Transverse colon (tissue), 4 donors: ENCODE results near the gene PLCH1.

Experiments used
- EP300 ChIP-seq: sonication (generic); formaldehyde crosslinking; IDR thresholded peaks from one replicate; pipeline ENCODE4 v1.6.1; 2017; ENCODE audit warnings: antibody characterized with exemption, low read depth
- POLR2A ChIP-seq: fragments of 450-650 bp; IDR thresholded peaks from one replicate; pipeline ENCODE4 v1.6.1; 2016; ENCODE audit warnings: antibody characterized with exemption, mild to moderate bottlenecking, moderate library complexity
- POLR2AphosphoS5 ChIP-seq, 3 donors: sonication (generic); formaldehyde crosslinking; IDR thresholded peaks; one replicate each; pipeline ENCODE4 v1.6.1; 2016; ENCODE audit warnings: antibody characterized with exemption in 3 of 3
- TF ChIP-seq, protein P1 (sequence below), 5 experiments: fragments of 200-600 bp in 3 of 5; fragments of 450-650 bp in 2 of 5; sonication (generic) in 3 of 5; IDR thresholded peaks; 1 replicate in 2 of 5; 2 replicates in 3 of 5; pipeline ENCODE4 v1.5.1; 2016 to 2017; ENCODE audit warnings: antibody characterized with exemption in 5 of 5, inconsistent platforms in 3 of 5, mild to moderate bottlenecking in 2 of 5, moderate library complexity in 1 of 5

DNA sequence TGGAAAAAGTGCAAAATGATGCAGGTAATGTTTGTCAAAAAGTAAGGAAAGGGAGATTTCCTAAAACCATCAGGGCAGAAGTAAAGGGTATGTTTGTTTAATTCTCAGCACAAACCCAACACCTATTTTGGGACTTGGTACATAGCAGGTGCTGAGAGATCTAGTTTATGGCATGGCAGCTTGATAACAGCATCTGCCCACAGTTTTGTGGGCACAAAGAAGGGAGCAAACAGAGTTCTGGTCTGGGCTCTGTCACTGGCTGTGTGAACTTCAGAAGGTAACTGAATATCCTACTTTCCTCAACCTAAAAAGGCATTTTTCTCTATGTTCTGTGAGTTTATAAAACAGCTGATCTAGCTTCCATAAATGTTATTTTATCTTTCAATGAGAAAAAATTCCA, 141.6 kb downstream of the PLCH1 start:
- TF ChIP-seq POLR2AphosphoS5 (IDR thresholded peaks at IDR 0.05) (no peak), POLR2A (no peak), EP300 (no peak)
- TF ChIP-seq, protein P1, sequence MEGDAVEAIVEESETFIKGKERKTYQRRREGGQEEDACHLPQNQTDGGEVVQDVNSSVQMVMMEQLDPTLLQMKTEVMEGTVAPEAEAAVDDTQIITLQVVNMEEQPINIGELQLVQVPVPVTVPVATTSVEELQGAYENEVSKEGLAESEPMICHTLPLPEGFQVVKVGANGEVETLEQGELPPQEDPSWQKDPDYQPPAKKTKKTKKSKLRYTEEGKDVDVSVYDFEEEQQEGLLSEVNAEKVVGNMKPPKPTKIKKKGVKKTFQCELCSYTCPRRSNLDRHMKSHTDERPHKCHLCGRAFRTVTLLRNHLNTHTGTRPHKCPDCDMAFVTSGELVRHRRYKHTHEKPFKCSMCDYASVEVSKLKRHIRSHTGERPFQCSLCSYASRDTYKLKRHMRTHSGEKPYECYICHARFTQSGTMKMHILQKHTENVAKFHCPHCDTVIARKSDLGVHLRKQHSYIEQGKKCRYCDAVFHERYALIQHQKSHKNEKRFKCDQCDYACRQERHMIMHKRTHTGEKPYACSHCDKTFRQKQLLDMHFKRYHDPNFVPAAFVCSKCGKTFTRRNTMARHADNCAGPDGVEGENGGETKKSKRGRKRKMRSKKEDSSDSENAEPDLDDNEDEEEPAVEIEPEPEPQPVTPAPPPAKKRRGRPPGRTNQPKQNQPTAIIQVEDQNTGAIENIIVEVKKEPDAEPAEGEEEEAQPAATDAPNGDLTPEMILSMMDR (IDR thresholded peaks at IDR 0.05), result no peak
